ENCODE measurements around the gene C10orf90. TPM values are rescaled to one million over a fixed set of nuclear protein-coding genes. Genes with fewer than 3 reads are reported as not detected.

Gene C10orf90
- total and polyA plus RNA-seq, 4 donors: not detected

DNA sequence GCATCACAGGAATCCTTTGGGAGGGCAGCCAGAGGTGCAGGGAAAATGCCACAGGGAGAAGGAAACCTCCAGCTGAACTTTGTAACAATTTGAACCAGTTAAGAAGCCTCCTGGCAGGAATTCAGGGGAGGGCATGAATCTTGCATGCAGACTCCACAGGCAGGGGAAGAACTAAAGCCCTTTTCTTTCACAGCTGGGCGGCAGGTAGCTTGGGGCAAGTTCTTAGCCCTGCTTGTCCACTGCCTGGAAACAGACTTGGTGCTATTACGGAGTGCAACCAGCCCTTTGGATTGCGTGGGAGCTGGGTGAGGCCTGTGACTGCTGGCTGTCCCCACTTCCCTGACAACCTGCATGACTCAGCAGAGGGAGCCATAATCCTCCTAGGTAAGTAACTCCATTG lies 230.6 kb downstream of the C10orf90 start:
- WGBS, 2 donors: 96% methylated on average over 3 of the region's 3 CpGs
- ATAC-seq (ENCODE audit: insufficient read depth, low FRiP score) (no peak), DNase-seq (no peak)
- no peak overlapping the region for H3K27ac ChIP-seq (ENCODE audit: low read depth in 1 of 2, low read length in 1 of 2)
- H3K9ac ChIP-seq (ENCODE audit: insufficient read depth in 1 of 2, low read length in 2 of 2): no peak overlapping the region
- H3K4me3 ChIP-seq: no peak overlapping the region
- peaks cover 0 to 12% (median 0%) of the 10 kb centered on the region in 4 donors for H3K9me3 ChIP-seq (ENCODE audit: control insufficient read depth in 4 of 4, insufficient read depth in 3 of 4, low read length in 3 of 4)
- no peaks in the 10 kb centered on the region for H3K36me3 ChIP-seq (ENCODE audit: control insufficient read depth in 4 of 4, insufficient read depth in 4 of 4, low read length in 4 of 4)
- no peaks in the 10 kb centered on the region for H3K27me3 ChIP-seq (ENCODE audit: control insufficient read depth in 3 of 3, insufficient read depth in 3 of 3, low read length in 2 of 3)
- H3K4me1 ChIP-seq (ENCODE audit: control insufficient read depth in 5 of 5, insufficient read depth in 5 of 5, low read length in 5 of 5): no peaks in the 10 kb centered on the region
- TF ChIP-seq, protein P1, sequence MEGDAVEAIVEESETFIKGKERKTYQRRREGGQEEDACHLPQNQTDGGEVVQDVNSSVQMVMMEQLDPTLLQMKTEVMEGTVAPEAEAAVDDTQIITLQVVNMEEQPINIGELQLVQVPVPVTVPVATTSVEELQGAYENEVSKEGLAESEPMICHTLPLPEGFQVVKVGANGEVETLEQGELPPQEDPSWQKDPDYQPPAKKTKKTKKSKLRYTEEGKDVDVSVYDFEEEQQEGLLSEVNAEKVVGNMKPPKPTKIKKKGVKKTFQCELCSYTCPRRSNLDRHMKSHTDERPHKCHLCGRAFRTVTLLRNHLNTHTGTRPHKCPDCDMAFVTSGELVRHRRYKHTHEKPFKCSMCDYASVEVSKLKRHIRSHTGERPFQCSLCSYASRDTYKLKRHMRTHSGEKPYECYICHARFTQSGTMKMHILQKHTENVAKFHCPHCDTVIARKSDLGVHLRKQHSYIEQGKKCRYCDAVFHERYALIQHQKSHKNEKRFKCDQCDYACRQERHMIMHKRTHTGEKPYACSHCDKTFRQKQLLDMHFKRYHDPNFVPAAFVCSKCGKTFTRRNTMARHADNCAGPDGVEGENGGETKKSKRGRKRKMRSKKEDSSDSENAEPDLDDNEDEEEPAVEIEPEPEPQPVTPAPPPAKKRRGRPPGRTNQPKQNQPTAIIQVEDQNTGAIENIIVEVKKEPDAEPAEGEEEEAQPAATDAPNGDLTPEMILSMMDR (IDR thresholded peaks at IDR 0.05; ENCODE audit: control extremely low read depth, extremely low read depth): no peak

- DNase-seq: no peak
- H3K9ac ChIP-seq (ENCODE audit: insufficient read depth in 1 of 2, low read length in 2 of 2): no peak overlapping the region
- peaks cover 0 to 2% (median 0%) of the 10 kb centered on the region in 3 donors for H3K27me3 ChIP-seq (ENCODE audit: control insufficient read depth in 3 of 3, insufficient read depth in 3 of 3, low read length in 2 of 3)
- WGBS, 2 donors: 68 to 88% methylated on average over 2 of the region's 2 CpGs
- ATAC-seq (ENCODE audit: insufficient read depth, low FRiP score): no peak
- H3K9me3 ChIP-seq (ENCODE audit: control insufficient read depth in 4 of 4, insufficient read depth in 3 of 4, low read length in 3 of 4): peaks cover 0 to 12% (median 0%) of the 10 kb centered on the region in 4 donors
- no peaks in the 10 kb centered on the region for H3K36me3 ChIP-seq (ENCODE audit: control insufficient read depth in 4 of 4, insufficient read depth in 4 of 4, low read length in 4 of 4)
- TF ChIP-seq, protein P1 (IDR thresholded peaks at IDR 0.05; ENCODE audit: control extremely low read depth, extremely low read depth): no peak
- H3K4me3 ChIP-seq: no peak overlapping the region
- no peak overlapping the region for H3K27ac ChIP-seq (ENCODE audit: low read depth in 1 of 2, low read length in 1 of 2)
- no peaks in the 10 kb centered on the region for H3K4me1 ChIP-seq (ENCODE audit: control insufficient read depth in 5 of 5, insufficient read depth in 5 of 5, low read length in 5 of 5)
These were observed 232.1 kb downstream of the C10orf90 start for GRCh38 chr10:126438407-126438783.

- TF ChIP-seq, protein P1 (IDR thresholded peaks at IDR 0.05; ENCODE audit: control extremely low read depth, extremely low read depth): no peak
- WGBS, 2 donors: 63 to 74% methylated on average over 2 of the region's 2 CpGs
- Histone ChIP-seq H3K27me3 (ENCODE audit: control insufficient read depth in 3 of 3, insufficient read depth in 3 of 3, low read length in 2 of 3) (peaks cover 0 to 2% (median 0%) of the 10 kb centered on the region in 3 donors), H3K36me3 (ENCODE audit: control insufficient read depth in 4 of 4, insufficient read depth in 4 of 4, low read length in 4 of 4) (no peaks in the 10 kb centered on the region), H3K4me1 (ENCODE audit: control insufficient read depth in 5 of 5, insufficient read depth in 5 of 5, low read length in 5 of 5) (no peaks in the 10 kb centered on the region), H3K27ac (ENCODE audit: low read depth in 1 of 2, low read length in 1 of 2) (no peak overlapping the region), H3K9me3 (ENCODE audit: control insufficient read depth in 4 of 4, insufficient read depth in 3 of 4, low read length in 3 of 4) (peaks cover 0 to 12% (median 0%) of the 10 kb centered on the region in 4 donors), H3K9ac (ENCODE audit: insufficient read depth in 1 of 2, low read length in 2 of 2) (no peak overlapping the region), H3K4me3 (no peak overlapping the region)
- ATAC-seq (ENCODE audit: insufficient read depth, low FRiP score): no peak
- DNase-seq: no peak
These were observed 232.7 kb downstream of the C10orf90 start for GRCh38 chr10:126437635-126438406.

Measured in lung (tissue), 12 donors.